Thoracic aorta (tissue), 2 donors: Measurements from ENCODE around the gene EMP2. TPM values are rescaled to one million over a fixed set of nuclear protein-coding genes. Genes with fewer than 3 reads are reported as not detected.

Source experiments
- ATAC-seq: fragments of 150-250 bp; one replicate; pipeline ENCODE4 v1.8.0; 2017; ENCODE audit warnings: low read depth; ENCODE audit not compliant: insufficient number of reproducible peaks, low FRiP score
- DNase-seq: peaks from one replicate; pipeline ENCODE4 v3.0.0-alpha.2; 2020; ENCODE audit warnings: low spot score
- H3K27ac ChIP-seq, 2 donors: fragments of 200-600 bp; sonication (generic); 1 replicate in 1 of 2; 2 replicates in 1 of 2; pipeline ENCODE4 v1.5.1; 2016; ENCODE audit warnings: mild to moderate bottlenecking in 2 of 2, moderate library complexity in 2 of 2
- H3K27me3 ChIP-seq: fragments of 200-600 bp; sonication (generic); replicated peaks from 2 replicates; pipeline ENCODE4 v1.6.0; 2016; ENCODE audit warnings: mild to moderate bottlenecking; ENCODE audit not compliant: insufficient read depth
- H3K36me3 ChIP-seq: fragments of 200-600 bp; sonication (generic); one replicate; pipeline ENCODE4 v1.5.1; 2016
- H3K4me1 ChIP-seq, 2 donors: fragments of 200-600 bp; sonication (generic); 1 replicate in 1 of 2; 2 replicates in 1 of 2; pipeline versions ENCODE4 v1.5.1 to v1.6.0; 2016; ENCODE audit warnings: low read depth in 2 of 2, mild to moderate bottlenecking in 1 of 2; ENCODE audit not compliant: control insufficient read depth in 1 of 2
- H3K4me3 ChIP-seq: fragments of 200-600 bp; sonication (generic); 2 replicates; pipeline ENCODE4 v1.5.1; 2016; ENCODE audit warnings: mild to moderate bottlenecking
- H3K9me3 ChIP-seq: fragments of 200-600 bp; sonication (generic); 2 replicates; pipeline ENCODE4 v1.5.1; 2016
- total RNA-seq, 2 donors: library from RNA; depleted of rRNA; stranded (reverse); fragments of >200 nt; gene quantifications; one replicate each; pipeline versions ENCODE4 v1.1.0 to v1.2.3, GENCODE V29; 2016
- TF ChIP-seq, protein P1 (sequence below): fragments of 200-600 bp; sonication (generic); IDR thresholded peaks from one replicate; pipeline ENCODE4 v1.5.1; 2019; ENCODE audit warnings: antibody characterized with exemption

The EMP2 gene
- total RNA-seq, 2 donors from 2014 or later, result 84.7 to 110 TPM

GRCh38 chr16:10485698-10486382 is 94.6 kb downstream of the EMP2 start:
- peaks cover 5 to 15% of the 10 kb centered on the region in 2 donors for H3K4me1 ChIP-seq
- no peak overlapping the region for H3K4me3 ChIP-seq
- no peaks in the 10 kb centered on the region for H3K36me3 ChIP-seq
- DNase-seq (no peak), ATAC-seq (no peak)
- H3K27me3 ChIP-seq, result no peaks in the 10 kb centered on the region
- H3K9me3 ChIP-seq, result no peaks in the 10 kb centered on the region
- TF ChIP-seq, protein P1, sequence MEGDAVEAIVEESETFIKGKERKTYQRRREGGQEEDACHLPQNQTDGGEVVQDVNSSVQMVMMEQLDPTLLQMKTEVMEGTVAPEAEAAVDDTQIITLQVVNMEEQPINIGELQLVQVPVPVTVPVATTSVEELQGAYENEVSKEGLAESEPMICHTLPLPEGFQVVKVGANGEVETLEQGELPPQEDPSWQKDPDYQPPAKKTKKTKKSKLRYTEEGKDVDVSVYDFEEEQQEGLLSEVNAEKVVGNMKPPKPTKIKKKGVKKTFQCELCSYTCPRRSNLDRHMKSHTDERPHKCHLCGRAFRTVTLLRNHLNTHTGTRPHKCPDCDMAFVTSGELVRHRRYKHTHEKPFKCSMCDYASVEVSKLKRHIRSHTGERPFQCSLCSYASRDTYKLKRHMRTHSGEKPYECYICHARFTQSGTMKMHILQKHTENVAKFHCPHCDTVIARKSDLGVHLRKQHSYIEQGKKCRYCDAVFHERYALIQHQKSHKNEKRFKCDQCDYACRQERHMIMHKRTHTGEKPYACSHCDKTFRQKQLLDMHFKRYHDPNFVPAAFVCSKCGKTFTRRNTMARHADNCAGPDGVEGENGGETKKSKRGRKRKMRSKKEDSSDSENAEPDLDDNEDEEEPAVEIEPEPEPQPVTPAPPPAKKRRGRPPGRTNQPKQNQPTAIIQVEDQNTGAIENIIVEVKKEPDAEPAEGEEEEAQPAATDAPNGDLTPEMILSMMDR, result no peak
- no peak overlapping the region for H3K27ac ChIP-seq

DNA sequence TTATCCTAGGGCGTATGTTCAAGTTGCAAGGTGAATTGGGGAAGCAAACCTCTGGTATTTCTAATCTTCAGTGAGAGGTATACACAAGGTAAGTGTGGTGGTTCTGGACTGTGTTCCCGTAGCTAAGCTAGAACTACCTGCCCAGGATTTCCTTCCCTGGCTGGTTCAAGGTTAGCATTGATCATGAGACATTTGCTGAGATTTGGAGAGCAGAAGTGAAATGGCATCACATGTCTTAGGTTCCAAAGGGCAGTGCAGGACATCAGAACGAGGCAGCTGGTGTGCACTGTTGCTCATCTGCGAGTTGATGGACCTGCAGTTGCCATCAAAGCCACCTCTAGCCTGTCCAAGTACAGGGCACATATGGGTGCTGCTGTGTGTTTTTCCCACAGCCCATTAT is 95.2 kb downstream of the EMP2 start:
- no peak overlapping the region for H3K27ac ChIP-seq
- H3K36me3 ChIP-seq, result no peaks in the 10 kb centered on the region
- no peaks in the 10 kb centered on the region for H3K9me3 ChIP-seq
- DNase-seq (no peak), ATAC-seq (no peak)
- H3K4me3 ChIP-seq, result no peak overlapping the region
- TF ChIP-seq, protein P1, result no peak
- H3K4me1 ChIP-seq, result peaks cover 3 to 8% of the 10 kb centered on the region in 2 donors
- H3K27me3 ChIP-seq, result no peaks in the 10 kb centered on the region

DNA sequence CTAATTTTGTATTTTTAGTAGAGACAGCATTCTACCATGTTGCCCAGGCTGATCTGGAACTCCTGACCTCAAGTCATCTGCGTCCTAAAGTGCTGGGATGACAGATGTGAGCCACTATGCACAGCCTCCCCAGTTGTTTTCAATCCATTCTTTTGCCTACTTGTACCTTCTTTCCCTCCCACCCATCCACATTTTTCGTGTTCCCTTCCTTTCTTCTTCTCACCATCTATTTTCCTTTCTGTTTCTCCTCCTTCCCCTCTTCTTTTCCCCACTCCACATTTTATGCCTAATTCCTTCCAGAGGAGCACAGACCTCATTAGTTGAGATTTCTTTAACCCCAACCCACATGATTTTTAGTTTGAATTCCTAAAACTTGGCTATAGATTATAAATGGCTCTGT is 100.2 kb downstream of the EMP2 start:
- H3K27ac ChIP-seq, result no peak overlapping the region
- H3K4me3 ChIP-seq, result no peak overlapping the region
- peaks cover 6% of the 10 kb centered on the region for H3K36me3 ChIP-seq
- peaks cover 2% of the 10 kb centered on the region for H3K9me3 ChIP-seq
- no peak for DNase-seq
- no peaks in the 10 kb centered on the region for H3K27me3 ChIP-seq
- TF ChIP-seq, protein P1, result no peak
- no peak for ATAC-seq
- no peaks in the 10 kb centered on the region for H3K4me1 ChIP-seq

Other genes with a start within 250 kb of the EMP2 start
- 10 to 100 TPM in 1 of 2 donors, 1 to 10 TPM in 1; 7.2 to 15.8 TPM for gene ATF7IP2, start 194.5 kb downstream of the EMP2 start, total RNA-seq
- gene TEKT5, start 114.3 kb upstream of the EMP2 start, total RNA-seq, result not detected
- gene NUBP1, start 163.2 kb upstream of the EMP2 start, total RNA-seq, result 10 to 100 TPM; 19.0 to 19.2 TPM
- gene TVP23A, start 238.2 kb upstream of the EMP2 start, total RNA-seq, result 1 to 10 TPM; 1.1 to 1.5 TPM